Hematopoietic multipotent progenitor cell treated with erythropoietin and hydrocortisone succinate and interleukin-3 and kit ligand, for 4 days (in vitro differentiated cells): ENCODE measurements around the gene ZNF174.

ENCODE experiments used
- DNase-seq: peaks from one replicate; pipeline ENCODE4 v3.0.0-alpha.2; 2015

ZNF174 gene

GRCh38 chr16:3443108-3444031 lies 42.4 kb downstream of the ZNF174 start, which contains the start of the genes NAA60 and ZNF597:
NAA60 (plus strand) TSS chr16:3443680; CDS start chr16:3476228, 32,548 bp downstream.
ZNF597 (minus strand) TSS chr16:3443504; CDS start chr16:3443153, 351 bp downstream.
- peak; percentile 97 for DNase-seq

- DNase-seq = peak; percentile 77
These were observed 43.0 kb downstream of the ZNF174 start for GRCh38 chr16:3444032-3444388.

- DNase-seq = no peak
These were observed 53.1 kb downstream of the ZNF174 start for GRCh38 chr16:3454093-3454492.

GRCh38 chr16:3454631-3455147 lies 53.7 kb downstream of the ZNF174 start:
- DNase-seq = peak; percentile 35

- peak; percentile 96 for DNase-seq
These were observed 56.6 kb downstream of the ZNF174 start for GRCh38 chr16:3457434-3458252.

- DNase-seq = peak; percentile 27
These were observed 57.4 kb downstream of the ZNF174 start for GRCh38 chr16:3458278-3458851.

- peak; percentile 64 for DNase-seq
These were observed 57.9 kb downstream of the ZNF174 start for GRCh38 chr16:3458852-3459361.
